GM12873 (cell line): ENCODE data around the gene TECTB.

ENCODE experiments used
- TF ChIP-seq, protein P1 (sequence below): IDR thresholded peaks from 2 replicates; pipeline ENCODE4 v1.5.1; 2012; ENCODE audit warnings: low read depth, mild to moderate bottlenecking, moderate library complexity, low read length, control low read depth; ENCODE audit not compliant: insufficient read depth; ENCODE audit errors: missing control alignments

Gene TECTB

DNA sequence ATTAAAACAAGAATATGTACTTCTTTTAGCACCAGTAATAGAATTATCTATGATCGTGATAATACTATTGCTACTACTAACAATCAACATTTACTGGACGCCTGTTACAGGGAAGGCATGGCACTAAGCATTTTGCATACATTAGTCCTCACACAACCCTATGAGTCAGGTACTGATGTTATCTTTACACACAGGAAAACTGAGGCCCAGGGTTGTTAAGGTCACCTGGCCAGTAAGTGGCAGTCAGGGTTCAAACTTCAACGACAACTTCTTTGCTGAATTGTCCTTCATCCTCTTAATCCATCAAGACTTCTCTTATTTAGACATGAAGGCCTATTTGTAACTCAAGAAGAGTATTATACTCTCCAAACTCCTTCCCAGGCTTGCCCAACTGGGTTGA is 48.8 kb downstream of the TECTB start:
- TF ChIP-seq, protein P1, sequence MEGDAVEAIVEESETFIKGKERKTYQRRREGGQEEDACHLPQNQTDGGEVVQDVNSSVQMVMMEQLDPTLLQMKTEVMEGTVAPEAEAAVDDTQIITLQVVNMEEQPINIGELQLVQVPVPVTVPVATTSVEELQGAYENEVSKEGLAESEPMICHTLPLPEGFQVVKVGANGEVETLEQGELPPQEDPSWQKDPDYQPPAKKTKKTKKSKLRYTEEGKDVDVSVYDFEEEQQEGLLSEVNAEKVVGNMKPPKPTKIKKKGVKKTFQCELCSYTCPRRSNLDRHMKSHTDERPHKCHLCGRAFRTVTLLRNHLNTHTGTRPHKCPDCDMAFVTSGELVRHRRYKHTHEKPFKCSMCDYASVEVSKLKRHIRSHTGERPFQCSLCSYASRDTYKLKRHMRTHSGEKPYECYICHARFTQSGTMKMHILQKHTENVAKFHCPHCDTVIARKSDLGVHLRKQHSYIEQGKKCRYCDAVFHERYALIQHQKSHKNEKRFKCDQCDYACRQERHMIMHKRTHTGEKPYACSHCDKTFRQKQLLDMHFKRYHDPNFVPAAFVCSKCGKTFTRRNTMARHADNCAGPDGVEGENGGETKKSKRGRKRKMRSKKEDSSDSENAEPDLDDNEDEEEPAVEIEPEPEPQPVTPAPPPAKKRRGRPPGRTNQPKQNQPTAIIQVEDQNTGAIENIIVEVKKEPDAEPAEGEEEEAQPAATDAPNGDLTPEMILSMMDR: no peak

DNA sequence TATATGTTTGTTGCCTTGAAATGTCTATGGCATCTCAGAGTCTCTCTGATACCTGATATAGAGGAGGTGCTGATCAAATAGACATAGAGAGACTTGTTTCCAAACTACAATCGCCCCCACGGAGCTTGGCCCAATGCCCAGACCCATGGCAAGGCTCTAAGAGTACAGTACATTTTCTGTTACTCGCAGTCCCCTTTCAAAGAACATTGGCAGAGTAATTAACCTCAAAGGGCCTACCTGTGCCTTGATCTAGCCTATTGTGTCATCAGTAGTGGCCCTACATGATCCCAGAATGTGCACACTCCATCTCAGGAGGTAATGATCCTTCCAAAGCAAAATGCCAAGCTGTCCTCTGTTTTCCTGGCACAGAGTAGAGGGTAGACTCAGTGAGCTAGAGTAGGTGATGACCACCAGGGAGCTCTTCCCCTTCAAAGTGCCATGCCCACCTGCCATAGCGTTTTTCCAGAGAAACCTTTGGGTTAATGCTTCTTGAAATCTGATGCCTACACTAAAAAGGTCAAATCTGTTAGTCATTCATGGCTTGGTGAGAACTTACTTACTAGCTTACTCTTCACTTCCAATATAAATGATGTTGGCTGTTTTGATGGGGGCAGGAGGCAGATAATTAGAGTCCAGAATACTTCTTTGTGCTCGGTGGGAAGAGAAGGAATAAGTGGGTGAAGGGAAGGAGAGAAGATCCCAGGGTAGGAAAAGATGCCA is 49.5 kb downstream of the TECTB start:
- TF ChIP-seq, protein P1: no peak

DNA sequence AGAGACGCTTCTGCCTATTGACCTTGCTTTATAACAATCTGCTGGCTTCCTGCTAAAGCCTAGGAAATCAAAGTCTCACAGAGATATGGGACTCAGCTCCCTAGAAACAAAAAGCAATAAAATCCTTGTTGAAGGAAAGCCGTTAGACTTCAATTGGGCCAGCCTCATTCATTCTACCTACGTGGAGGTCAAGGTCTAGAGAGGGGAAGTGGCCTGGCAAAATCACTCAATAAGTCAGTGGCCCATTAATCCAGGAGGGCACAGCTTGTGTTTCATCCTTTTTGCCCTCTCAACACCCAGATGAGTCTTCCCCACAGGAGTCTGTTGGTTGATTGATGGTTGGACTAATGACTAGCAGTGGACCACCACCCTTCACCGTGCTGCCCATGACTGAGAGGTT is 50.3 kb downstream of the TECTB start:
- TF ChIP-seq, protein P1: no peak

DNA sequence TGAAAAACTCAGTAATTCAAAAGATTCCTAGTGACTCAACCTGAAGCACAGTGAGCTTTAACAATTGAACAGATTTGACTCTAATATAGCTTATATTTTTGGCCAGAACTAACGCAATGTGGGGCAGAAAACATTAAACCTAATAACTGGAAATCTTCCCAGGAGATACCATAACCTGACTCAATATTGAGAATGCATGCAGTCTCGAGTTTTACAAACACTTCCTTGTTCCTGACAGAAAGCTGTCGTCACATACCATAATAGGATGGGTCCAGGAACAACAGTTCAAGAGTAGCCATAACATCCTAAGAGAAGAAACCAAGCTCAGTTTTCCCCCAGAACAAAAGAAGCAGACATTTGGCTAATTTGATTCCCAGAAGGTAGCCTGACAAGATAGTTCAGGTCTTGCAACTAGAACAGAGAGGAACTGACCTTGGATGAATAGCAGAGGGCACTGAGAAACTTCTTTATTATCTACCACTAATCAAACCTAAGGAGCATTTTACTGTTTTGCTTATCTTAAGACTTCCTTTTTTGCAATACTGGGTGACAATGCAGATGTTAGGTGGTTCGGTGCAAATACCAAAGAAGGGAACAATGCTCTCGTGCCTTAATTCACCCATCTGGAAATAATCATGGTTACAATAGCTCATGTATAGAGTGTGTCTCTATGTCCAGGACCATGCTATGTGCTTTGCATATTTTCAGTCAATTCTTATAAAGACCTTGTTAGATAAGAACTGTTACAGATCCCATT is 52.1 kb downstream of the TECTB start:
- TF ChIP-seq, protein P1: no peak

DNA sequence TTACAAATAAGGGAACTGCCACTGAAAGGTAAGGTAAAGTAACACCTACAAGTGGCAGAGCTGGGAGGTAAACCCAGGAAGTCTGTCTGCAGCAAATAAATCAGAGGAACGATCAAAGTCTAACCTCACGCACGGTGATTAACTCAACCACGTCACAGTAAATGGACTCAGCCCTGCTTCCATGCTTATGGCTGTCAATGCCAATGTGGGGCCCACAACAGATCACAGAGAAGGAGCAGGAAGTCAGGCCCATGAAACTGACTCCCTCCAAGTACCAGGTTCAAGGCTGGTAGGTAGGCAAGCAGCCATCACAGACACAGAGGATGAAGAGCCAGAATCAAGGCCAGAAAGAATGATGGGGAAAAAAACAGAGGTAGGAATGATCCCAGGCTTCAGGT is 52.7 kb downstream of the TECTB start:
- TF ChIP-seq, protein P1: no peak

DNA sequence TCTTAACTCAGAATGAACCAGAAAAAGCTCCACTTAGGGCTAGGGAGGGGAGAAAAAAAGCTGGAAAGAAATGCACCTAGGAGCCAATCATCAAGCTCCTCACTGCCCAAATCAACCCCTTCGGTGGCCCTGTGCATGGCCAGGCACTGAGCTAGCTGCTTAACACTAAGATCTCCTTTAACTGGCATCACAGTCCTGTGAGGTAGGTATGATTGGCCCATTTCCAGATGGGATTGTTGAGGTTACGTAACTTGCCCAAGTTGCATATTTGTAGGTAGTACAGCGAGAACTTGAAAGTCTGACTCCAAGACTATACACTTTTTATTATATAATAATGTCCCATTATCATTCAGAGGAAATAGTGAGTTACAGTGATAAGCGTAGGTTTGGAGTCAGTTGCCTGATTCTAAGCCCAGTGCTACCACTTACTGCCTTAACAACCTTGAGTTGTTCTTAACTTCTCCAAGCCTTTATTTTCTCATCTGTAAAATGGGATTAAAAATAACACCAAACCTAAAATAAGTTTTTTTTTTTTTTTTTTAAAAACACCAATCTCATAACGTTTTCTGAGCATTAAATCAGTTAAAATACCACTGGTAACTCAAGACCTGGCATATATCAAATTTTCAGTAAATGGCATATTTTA is 53.5 kb downstream of the TECTB start:
- TF ChIP-seq, protein P1: no peak

DNA sequence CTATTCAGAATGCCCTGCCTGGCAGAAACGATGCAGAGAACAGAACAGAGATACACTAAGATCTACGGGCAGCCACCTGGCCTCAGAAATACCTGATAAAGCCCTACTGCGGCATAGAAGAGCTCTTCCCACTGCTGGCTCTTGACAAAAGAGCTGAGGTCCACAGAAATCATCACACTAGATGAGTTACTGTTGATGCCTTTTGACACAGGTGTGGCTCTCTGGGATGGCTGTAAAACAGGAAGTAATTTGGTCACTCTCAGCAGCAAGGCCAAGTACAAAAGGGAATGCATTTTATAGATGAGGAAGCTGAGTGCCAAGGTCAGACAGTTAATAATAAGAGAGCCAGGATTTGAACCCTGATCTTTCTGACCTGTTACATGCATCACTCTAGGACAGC is 55.8 kb downstream of the TECTB start:
- TF ChIP-seq, protein P1: no peak
